ENCODE data around the gene CACUL1. TPM values are rescaled to one million over a fixed set of nuclear protein-coding genes. Genes with fewer than 3 reads are reported as not detected.

The CACUL1 gene
- total RNA-seq, 1 donor from 2014 or later, result 64.5 TPM

DNA sequence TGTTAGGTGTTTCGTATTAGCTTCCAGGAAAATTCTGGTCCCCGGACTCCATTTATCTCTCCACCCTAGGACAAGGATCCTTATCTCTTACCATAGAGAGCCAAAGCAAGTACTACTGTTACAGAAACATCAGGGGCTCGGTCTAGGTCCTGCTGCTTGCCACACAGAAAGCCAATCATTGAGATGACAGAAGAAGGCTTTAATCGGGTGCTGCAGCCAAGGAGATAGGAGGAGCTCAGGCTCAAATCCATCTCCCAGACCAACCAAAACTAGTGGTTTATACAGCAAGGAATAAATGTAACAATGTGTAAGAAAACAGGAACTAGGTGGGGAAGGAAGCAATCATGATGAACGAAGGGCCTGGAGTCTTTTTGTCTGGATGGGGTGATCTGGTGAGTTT is 22.2 kb upstream of the CACUL1 start:
- peaks cover 1% of the 10 kb centered on the region for H3K27me3 Mint-ChIP-seq (ENCODE audit: unreplicated experiment)
- peaks cover 6% of the 10 kb centered on the region for H3K9me3 Mint-ChIP-seq (ENCODE audit: unreplicated experiment)
- H3K4me3 Mint-ChIP-seq (ENCODE audit: unreplicated experiment), result no peak overlapping the region
- no peak for DNase-seq
- no peak for TF ChIP-seq CTCF (IDR thresholded peaks at IDR 0.05; ENCODE audit: partially characterized antibody, unreplicated experiment)
- peaks cover 18% of the 10 kb centered on the region for H3K36me3 Mint-ChIP-seq (ENCODE audit: unreplicated experiment)
- no peak overlapping the region for H3K27ac Mint-ChIP-seq (ENCODE audit: unreplicated experiment)
- no peaks in the 10 kb centered on the region for H3K4me1 Mint-ChIP-seq (ENCODE audit: low read depth, unreplicated experiment)

DNA sequence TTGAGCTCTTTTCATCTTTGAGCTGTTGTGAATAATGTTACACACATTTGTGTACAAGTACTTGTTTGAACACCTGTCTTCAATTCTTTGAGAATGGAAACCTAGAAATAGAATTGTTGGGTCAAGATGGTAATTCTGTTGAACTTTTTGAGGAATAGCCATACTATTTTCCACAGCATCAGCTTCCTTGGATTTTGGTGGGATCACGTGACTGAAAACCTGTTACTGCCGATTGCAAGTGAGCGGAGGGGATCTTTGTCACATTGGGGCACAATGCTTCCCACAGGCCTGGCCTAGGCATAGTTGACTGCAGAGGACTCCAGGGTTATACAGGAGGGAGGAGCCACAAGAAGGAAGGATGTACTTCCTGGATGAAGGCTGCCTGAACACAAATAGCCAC is 21.3 kb upstream of the CACUL1 start:
- H3K4me3 Mint-ChIP-seq (ENCODE audit: unreplicated experiment), result no peak overlapping the region
- peaks cover 18% of the 10 kb centered on the region for H3K36me3 Mint-ChIP-seq (ENCODE audit: unreplicated experiment)
- no peak for DNase-seq
- H3K9me3 Mint-ChIP-seq (ENCODE audit: unreplicated experiment), result peaks cover 6% of the 10 kb centered on the region
- no peaks in the 10 kb centered on the region for H3K4me1 Mint-ChIP-seq (ENCODE audit: low read depth, unreplicated experiment)
- H3K27ac Mint-ChIP-seq (ENCODE audit: unreplicated experiment), result no peak overlapping the region
- H3K27me3 Mint-ChIP-seq (ENCODE audit: unreplicated experiment), result no peaks in the 10 kb centered on the region
- no peak for TF ChIP-seq CTCF (IDR thresholded peaks at IDR 0.05; ENCODE audit: partially characterized antibody, unreplicated experiment)

DNA sequence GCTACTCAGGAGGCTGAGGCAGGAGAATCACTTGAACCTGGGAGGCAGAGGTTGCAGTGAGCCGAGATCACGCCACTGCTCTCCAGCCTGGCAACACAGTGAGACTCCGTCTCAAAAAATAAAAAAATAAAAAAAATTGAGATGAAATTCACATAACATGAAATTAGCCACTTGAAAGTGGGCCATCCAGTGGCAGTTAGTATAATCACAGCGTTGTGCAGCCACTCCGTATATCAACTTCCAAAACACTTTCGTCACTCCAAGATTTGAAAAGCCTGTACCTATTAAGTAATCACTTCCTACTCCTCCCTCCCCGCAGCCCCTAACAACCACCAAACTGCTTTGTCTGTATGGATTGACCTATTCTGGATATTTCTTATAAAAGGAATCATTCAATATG is 20.7 kb upstream of the CACUL1 start:
- Mint-ChIP-seq H3K27me3 (ENCODE audit: unreplicated experiment) (no peaks in the 10 kb centered on the region), H3K27ac (ENCODE audit: unreplicated experiment) (no peak overlapping the region), H3K4me3 (ENCODE audit: unreplicated experiment) (no peak overlapping the region), H3K9me3 (ENCODE audit: unreplicated experiment) (peaks cover 10% of the 10 kb centered on the region), H3K4me1 (ENCODE audit: low read depth, unreplicated experiment) (no peaks in the 10 kb centered on the region), H3K36me3 (ENCODE audit: unreplicated experiment) (peaks cover 24% of the 10 kb centered on the region)
- DNase-seq, result no peak
- TF ChIP-seq CTCF (IDR thresholded peaks at IDR 0.05; ENCODE audit: partially characterized antibody, unreplicated experiment), result no peak

- Mint-ChIP-seq H3K27me3 (ENCODE audit: unreplicated experiment) (peaks cover 2% of the 10 kb centered on the region), H3K27ac (ENCODE audit: unreplicated experiment) (no peak overlapping the region), H3K4me3 (ENCODE audit: unreplicated experiment) (no peak overlapping the region), H3K4me1 (ENCODE audit: low read depth, unreplicated experiment) (no peaks in the 10 kb centered on the region), H3K36me3 (ENCODE audit: unreplicated experiment) (peaks cover 32% of the 10 kb centered on the region), H3K9me3 (ENCODE audit: unreplicated experiment) (peaks cover 9% of the 10 kb centered on the region)
- TF ChIP-seq CTCF (IDR thresholded peaks at IDR 0.05; ENCODE audit: partially characterized antibody, unreplicated experiment), result no peak
- no peak for DNase-seq
These were observed 18.3 kb upstream of the CACUL1 start for GRCh38 chr10:118773041-118773440.

DNA sequence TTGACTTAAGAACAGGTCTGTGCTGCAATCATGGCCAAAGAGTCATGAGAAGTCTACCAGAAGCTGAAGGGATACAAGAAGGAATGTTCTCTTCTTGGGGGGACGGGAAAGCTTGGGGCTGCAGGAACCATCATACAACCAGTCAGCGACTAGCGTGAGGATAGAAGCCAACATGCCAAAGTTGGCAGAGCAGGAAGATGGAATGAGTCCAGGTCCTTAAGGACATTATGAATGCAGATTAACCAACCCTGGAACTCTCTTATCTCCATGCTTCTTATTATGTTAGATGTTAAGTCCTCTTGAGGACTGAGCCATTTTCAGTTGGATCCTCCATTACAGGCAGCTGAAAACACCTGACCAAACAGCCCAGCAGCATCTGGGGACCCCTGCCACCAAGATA is 17.2 kb upstream of the CACUL1 start:
- TF ChIP-seq CTCF (IDR thresholded peaks at IDR 0.05; ENCODE audit: partially characterized antibody, unreplicated experiment), result no peak
- H3K27me3 Mint-ChIP-seq (ENCODE audit: unreplicated experiment), result peaks cover 2% of the 10 kb centered on the region
- H3K36me3 Mint-ChIP-seq (ENCODE audit: unreplicated experiment), result peaks cover 28% of the 10 kb centered on the region
- peaks cover 8% of the 10 kb centered on the region for H3K9me3 Mint-ChIP-seq (ENCODE audit: unreplicated experiment)
- no peak for DNase-seq
- no peaks in the 10 kb centered on the region for H3K4me1 Mint-ChIP-seq (ENCODE audit: low read depth, unreplicated experiment)
- H3K4me3 Mint-ChIP-seq (ENCODE audit: unreplicated experiment), result no peak overlapping the region
- no peak overlapping the region for H3K27ac Mint-ChIP-seq (ENCODE audit: unreplicated experiment)

All from glutamatergic neuron (in vitro differentiated cells).